Dermis blood vessel endothelial cell (primary cell): ENCODE data around the gene PARD6A. TPM values are rescaled to one million over a fixed set of nuclear protein-coding genes. Genes with fewer than 3 reads are reported as not detected.

Source experiments
- DNase-seq: peaks from one replicate; pipeline ENCODE4 v3.0.0; 2010
- total RNA-seq: library from RNA; depleted of rRNA; stranded (reverse); fragments of >200 nt; gene quantifications from 2 replicates; pipeline ENCODE4 v1.2.3, GENCODE V29; 2014

PARD6A gene, protein sequence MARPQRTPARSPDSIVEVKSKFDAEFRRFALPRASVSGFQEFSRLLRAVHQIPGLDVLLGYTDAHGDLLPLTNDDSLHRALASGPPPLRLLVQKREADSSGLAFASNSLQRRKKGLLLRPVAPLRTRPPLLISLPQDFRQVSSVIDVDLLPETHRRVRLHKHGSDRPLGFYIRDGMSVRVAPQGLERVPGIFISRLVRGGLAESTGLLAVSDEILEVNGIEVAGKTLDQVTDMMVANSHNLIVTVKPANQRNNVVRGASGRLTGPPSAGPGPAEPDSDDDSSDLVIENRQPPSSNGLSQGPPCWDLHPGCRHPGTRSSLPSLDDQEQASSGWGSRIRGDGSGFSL
- total RNA-seq, result 6.3 and 7.0 TPM in 2 replicates

DNA sequence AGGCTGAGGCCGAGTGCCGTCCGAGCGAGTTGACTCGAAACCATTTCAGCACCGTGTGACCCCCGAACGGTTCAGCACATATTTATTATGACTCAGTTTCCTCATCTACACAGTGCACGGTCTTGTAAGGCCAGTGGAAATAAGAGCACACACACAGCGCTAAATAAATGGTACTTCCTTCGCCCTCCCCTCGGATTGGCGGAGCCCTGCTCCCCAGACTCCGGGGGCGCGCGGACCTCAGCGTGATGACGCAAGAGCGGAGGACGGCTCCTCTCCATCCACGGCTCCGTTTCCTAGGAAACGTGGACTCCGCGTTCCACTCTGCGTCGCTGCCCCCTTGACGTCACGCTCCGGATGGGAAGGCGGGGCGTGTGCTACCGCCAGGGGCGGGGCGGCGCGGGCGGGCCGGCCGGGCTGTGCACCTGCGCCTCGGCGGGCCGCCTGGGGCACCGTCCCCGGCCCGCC is at the start of gene PARD6A:
TSS of gene PARD6A (plus strand) at position 397 of the 465 bp plus-strand sequence. CDS start 79 bp downstream, outside the sequence.
- DNase-seq, result peak; percentile 98

DNA sequence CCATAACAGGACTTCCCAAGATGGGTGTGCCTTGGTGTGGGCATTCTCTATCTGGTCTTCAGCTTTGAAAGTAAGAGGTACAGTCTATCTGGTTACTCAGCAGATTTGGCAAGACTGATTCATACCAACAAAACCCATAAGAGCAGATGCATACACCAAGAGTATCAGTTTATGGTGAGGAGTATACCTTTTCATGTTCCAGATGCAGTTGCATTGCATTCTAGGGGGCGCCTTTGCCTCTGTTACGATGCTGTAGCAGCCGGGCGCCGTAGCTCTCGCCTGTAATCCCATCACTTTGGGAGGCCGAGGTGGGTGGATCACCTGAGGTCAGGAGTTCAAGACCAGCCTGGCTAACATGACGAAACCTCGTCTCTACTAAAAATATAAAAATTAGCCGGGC is 47.0 kb upstream of the PARD6A start:
- DNase-seq, result no peak

DNA sequence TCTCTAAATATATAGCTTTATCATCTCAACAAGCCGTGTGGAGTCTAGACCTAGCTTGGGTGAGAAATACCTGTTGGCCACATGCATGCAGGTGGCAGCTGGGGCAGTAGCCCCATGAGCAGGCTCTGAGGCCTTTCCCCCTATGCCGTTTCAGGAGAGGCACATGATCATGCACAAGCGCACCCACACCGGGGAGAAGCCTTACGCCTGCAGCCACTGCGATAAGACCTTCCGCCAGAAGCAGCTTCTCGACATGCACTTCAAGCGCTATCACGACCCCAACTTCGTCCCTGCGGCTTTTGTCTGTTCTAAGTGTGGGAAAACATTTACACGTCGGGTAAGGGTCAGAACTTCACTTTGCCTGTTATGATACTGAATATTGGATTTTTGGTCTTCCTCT is 32.5 kb upstream of the PARD6A start:
- no peak for DNase-seq

DNA sequence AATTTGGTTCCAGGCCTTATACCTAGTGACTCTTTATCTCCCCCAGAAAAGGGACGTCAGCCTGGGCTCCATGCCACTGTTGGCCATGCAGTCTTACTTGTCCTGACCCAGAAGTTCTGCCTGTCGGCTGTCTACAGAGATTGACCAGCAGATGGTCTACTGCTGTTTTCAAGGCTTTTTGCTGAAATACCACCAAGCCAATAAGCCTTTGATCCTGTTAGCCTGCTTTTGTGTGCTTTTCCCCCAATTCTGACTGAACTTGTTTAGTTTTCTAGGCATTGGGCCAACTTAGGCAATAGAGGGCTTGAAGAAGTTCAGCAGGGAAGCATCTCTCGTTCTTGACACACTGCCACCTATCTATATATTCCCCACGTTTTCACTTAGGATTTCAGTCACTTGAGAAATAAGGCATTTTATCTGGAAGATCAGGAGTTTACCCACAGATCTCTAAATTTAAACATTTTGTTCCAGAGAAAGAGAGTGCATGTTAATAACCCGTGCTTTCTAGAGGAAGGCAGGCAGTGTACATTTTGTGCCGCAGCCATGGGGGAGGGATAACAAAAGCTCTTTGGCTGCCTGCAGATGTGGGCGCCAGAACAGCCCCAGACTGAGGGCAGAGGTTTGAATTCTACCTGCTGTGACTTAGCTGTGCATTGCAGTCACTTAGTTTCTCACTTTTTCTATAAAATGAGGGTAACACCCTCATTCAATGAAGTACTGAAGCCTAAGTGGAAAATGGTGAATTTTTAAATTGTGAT is 28.2 kb upstream of the PARD6A start:
- DNase-seq, result no peak

DNA sequence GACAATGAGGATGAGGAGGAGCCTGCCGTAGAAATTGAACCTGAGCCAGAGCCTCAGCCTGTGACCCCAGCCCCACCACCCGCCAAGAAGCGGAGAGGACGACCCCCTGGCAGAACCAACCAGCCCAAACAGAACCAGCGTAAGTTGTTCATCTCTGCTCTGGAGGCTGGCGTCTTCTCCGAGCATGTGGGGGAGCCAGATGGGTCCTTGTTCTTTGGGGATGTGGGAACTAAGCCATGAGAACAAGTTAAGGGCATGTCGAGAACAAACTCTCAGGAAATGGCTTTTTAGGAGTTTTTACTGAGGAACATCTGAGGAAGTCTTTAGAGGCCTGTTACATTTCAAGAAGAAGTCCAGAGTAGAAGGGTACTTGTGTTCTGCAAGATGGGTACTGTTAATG is 24.0 kb upstream of the PARD6A start:
- DNase-seq, result no peak

DNA sequence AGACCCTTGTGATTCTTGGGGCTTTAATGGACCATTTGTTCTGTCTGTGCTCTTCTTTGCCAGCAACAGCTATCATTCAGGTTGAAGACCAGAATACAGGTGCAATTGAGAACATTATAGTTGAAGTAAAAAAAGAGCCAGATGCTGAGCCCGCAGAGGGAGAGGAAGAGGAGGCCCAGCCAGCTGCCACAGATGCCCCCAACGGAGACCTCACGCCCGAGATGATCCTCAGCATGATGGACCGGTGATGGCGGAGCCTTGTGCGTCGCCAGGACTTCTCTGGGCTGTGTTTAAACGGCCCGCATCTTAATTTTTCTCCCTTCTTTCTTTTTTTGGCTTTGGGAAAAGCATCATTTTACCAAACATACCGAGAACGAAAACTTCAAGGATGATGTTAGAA is 23.1 kb upstream of the PARD6A start:
- no peak for DNase-seq

DNA sequence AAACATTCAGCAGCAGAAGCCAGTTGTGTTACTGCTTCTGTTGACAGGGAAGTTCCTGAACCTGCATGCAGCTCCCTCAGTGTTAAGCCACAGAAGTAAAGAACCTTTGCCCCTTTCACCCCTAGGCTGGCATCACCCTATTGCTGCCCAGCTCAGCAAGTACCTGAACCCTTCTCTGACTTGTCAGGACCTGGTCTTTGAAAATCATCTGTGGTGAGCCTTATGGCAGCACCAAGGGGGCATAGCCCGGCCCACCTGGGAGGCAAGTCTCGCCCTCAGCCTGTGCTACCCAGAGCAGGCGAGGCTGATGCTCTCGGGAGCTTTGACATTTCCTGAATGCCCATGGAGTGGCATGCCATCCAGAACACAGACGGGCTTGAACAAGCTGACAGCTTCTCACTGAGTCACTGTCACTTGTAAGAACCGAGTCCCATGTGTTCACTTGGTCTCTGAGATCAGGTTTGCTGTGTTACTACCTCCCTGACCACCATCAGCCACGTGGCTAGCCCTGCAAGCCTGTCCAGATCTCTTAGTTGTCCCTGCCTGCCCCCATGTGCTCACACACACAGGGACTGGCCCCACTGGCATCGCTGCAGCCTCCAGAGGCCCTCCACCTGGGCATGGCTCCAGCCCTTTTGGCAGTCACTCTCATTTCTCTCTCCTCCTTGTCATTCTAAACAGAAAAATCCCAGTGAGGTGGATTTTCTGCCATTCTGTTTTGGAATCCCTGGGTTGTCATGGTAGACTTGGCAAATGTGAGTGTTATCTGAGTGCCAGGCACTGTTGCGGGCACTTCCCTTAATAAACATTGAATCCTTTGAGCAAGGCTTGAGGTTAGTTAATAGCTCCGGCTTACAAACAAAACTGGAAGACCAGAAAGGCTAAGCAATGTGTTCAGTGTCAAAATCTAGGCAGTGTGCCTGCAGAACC is 18.7 kb upstream of the PARD6A start:
- peak; percentile 36 for DNase-seq

DNA sequence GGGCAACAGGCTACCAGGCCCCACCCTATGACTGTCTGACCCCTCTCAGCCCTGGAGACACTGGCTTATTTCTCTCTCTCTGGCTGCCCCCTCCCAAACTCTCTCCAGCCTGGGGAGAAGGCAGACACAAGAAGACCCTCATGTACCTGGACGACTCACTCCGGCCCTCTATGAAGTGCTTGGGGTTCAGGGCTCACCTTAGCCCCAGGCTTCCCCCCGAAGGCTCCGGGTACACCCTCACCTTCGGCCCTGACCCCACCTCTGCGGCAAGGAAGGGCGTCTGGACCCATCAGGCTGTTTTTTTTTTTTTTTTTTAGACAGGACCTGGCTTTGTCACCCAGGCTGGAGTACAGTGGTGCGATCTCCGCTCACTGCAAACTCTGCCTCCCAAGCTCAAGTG is 16.7 kb upstream of the PARD6A start:
- no peak for DNase-seq

DNA sequence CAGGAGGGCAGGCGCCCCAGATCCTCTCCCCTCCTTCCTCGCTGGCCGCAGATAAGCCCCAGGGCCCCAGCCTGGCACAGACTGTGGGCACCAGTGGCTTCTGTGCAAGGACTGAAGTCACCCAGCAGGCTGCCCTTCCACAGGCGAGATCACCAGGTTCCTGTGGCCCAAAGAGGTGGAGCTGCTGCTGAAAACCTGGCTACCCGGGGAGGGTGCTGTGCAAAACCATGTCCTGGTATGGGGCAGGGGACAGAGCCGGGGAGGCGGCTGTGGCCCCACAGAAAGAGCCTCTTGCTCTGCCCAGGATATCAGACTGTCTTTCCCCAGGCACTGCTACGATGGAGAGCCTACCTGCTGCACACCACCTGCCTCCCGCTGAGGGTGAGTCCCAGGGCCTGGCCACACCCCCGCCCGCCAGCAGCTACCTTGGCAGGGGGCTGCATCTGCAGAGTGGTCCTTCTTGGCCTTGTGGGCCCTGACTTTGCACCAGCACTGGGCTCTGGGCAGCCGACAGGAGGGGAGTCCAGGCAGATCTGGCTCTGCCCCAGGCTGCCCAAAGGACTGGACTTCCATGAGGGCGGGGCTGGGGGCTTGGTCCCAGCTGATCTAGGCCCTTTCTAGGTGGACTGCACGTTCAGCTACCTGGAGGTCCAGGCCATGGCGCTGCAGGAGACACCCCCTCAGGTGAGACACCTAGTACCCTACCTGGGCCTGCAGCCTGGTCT is 15.2 kb upstream of the PARD6A start:
- no peak for DNase-seq

DNA sequence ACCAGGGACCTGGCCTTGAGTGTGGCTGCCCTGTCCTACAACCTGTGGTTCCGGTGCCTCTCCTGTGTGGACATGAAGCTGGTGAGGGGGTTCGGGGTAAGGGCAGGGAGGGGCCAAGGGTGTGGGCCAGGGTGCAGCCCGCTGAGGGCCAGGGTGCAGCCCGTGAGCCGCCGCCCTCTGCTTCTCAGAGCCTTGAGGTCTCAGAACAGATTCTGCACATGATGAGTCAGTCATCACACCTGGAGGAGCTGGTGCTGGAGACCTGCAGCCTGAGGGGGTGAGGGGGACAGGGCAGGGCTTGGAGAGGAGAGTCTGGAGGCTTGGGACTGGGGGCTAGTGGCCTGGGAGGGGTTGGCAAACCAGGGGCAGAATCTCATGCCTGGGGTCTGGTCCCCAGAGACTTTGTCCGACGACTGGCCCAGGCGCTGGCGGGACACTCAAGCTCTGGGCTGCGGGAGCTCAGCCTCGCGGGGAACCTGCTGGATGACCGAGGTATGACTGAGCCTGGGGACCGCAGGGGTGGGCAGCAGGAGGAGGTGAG is 13.6 kb upstream of the PARD6A start:
- no peak for DNase-seq

DNA sequence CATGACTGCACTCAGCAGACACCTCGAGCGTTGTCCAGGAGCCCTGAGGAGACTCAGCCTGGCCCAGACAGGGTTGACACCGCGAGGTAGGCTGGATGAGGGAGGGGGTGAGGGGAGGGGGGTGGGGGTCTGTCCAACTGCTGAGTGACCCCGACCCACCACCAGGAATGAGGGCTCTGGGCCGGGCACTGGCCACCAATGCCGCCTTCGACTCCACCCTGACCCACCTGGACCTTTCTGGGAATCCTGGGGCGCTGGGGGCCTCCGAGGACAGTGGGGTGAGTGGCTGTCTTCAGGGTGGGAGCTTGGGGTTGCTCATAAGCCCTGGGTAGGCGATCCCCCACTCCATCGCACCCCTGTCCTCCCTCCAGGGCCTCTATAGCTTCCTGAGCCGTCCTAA is 13.1 kb upstream of the PARD6A start:
- DNase-seq, result no peak

DNA sequence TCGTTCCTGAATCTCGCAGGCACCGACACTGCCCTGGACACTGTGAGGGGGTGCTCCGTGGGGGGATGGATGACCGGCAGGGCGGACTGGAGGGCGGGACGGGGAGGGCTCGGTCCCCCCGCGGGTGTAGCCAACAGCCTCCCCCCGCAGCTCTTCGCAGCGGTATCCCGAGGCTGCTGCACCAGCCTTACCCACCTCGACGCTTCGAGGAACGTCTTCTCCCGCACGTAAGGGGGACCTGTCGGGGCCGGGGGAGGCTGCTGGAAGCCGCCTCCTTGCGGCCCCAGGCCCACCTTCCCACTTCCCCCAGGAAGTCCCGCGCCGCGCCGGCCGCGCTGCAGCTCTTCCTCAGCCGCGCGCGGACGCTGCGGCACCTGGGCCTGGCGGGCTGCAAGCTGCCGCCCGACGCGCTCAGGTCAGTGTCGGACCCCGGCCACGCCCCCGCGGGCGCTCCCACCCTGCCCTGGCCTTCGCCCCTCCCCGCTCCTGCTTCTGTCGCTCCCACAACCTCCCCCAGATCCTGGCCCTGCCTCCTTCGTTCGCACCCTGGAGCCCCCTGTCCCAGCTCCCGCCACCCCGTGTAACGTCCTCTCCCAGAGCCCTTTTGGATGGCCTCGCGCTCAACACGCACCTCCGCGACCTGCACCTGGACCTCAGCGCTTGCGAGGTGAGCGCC is 12.5 kb upstream of the PARD6A start:
- DNase-seq, result no peak

DNA sequence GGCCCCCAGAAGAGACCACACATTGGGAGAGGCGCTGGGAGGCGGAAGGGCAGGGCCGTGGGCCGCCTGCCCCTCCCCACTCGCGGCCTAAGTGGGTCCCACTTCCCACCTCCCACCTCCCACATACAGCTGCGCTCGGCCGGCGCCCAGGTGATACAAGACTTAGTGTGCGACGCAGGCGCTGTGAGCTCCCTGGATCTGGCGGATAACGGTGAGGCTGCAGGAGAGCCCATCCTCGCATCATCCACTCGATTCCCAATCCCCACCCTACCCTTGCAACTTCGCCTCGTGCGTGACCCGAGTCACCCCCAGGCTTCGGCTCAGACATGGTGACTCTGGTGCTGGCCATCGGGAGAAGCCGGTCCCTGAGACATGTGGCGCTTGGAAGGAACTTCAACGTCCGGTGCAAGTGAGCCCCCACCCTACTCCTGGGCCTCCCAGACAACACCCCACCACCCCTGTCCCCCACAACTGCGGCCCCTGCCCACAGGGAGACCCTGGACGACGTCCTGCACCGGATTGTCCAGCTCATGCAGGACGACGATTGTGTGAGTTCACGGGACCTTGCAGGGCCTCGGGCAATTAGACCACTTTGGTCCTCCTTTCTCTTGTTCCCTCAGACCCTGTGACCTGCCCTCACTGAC is 11.9 kb upstream of the PARD6A start:
- no peak for DNase-seq

DNA sequence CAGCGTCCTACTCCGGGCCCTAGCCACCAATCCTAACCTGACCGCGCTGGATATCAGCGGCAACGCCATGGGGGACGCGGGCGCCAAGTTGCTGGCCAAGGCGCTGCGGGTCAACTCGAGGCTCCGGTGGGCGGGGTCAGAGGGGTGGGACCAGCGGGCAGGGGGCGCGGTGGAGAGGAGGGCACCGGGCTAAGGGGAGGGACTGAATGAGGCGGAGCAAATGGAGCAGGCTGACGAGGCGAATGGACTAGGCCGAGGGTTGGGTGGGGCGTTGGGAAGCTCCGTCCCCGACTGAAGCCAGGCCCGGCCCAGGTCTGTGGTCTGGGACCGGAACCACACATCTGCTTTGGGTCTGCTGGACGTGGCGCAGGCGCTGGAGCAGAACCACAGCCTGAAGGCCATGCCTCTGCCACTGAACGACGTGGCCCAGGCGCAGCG is 11.2 kb upstream of the PARD6A start:
- DNase-seq, result no peak

DNA sequence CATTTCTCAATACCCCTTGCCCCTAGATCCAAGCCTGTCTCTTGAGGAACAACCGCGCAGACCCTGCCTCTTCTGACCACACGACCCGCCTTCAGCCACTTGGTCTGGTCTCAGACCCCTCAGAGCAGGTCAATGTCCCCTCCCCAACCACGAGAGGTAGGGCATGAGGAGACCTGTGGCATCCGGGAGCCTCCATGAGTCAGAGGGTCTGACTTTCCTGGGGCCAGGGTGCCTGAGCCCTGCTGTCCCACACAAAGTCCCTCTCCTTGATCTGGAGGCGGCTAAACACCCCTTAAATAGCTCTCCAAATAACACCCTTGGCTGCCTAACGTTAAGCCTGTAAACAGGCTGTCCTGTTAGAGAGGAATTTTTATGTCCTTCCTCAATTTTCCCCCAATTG is 10.7 kb upstream of the PARD6A start:
- no peak for DNase-seq

DNA sequence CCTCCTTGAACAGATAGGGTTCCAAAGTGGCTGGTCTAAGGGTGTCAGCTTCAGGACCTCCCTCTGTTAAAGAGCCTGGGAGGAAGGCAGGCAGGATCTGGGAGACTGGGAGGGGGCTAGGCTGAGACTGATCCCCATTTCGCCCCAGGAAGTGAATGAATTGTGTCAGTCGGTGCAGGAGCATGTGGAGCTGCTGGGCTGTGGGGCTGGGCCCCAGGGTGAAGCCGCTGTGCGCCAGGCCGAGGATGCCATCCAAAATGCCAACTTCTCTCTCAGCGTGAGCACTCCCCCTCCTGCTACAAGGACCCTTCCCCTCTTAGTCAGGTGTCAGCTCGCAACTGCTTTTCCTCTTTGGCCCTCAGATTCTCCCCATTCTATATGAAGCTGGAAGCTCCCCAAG is 9.7 kb upstream of the PARD6A start:
- no peak for DNase-seq

DNA sequence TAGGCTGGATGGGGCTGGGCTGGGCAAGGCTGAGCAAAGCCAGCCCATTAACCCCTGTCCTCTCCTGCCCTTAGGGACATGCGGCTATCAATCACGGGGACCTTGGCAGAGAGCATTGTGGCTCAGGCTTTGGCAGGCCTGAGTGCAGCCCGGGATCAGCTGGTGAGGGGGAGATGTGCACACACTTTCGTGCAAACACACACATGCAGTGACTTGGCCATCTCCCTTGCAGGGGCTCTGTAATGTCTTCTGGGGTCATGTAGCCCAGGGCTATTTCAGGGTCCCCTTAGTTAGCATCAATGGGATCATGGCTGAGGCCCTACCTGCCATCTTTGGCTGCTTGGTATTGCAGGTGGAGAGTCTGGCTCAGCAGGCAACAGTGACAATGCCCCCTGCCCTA is 8.9 kb upstream of the PARD6A start:
- no peak for DNase-seq

DNA sequence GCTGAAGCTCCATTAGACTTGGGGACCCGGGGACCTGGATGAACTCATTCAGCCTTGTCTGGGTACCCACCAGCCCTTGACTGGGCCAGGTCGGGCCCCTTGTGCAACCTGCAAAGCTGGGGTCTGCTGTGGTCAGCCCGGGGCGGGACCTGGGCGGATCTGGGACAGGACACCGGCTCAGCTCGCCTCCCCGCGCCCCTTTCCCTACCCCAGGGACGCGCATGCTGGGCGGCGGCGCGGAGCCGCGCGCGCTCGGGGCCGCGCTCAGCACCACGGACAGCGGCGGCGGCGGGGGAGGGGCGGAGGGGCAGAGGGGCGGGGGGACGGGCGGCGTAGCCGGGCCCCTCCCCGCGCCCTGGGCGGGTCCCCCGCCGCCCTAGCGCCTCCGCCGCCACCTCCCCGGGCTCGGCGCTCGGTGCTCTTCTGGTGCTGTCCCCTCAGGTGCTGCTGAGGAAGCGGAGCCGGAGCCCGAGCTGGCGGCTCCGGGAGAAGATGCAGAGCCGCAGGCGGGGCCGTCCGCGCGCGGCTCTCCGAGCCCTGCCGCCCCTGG is 8.1 kb upstream of the PARD6A start:
- DNase-seq, result no peak

DNA sequence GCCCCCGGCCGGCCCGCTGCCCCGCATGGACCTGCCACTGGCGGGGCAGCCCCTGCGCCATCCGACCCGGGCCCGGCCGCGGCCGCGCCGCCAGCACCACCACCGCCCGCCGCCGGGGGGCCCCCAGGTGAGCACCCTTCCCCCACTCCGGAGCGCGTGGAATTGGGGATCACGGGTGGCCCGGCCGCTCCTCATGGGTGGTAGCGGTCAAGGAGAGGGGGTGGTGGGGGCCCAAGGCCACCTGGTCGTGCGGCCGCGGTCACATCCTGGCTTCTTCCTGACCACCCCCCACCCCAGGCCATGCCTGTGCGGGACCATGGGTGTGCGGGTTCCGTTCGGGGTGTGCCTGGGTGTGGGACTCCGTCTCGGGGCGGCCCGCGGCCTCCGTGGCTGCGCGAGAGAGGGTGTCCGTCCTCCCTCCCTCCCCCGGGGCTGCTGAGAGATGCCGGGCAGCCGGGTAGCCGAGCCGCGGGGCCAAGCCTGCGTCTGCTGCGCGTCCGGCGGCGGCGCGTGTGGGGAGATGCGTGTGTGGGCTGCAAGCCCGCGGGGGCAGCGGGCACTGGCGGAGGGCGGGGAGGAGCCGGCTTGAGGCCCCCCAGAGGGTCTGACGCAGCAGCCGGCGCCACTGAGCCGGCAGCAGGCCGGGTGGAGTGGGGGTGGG is 7.5 kb upstream of the PARD6A start:
- DNase-seq, result no peak
